SK-N-SH (cell line): Measurements from ENCODE around the gene ESRRG. TPM values are rescaled to one million over a fixed set of nuclear protein-coding genes. Genes with fewer than 3 reads are reported as not detected.

ENCODE experiments used
- CTCF ChIA-PET: fragments of 300-600, 350-600 bp; formaldehyde crosslinking; extraction: SDS; loops from one replicate; lab custom pipeline; 2021; lab: Yijun Ruan, JAX
- POLR2A ChIA-PET: fragments of 350-600 bp; sonication (Branson Sonifier 250); formaldehyde crosslinking; extraction: SDS; loops from one replicate; lab custom pipeline; 2020; ENCODE audit warnings: antibody characterized with exemption, inconsistent platforms; lab: Yijun Ruan, JAX
- DNase-seq: peaks from one replicate; pipeline ENCODE4 v3.0.0; 2012
- H2AFZ ChIP-seq: fragments of 200-600 bp; sonication (generic); 2 replicates; pipeline ENCODE4 v1.8.1; 2016; ENCODE audit warnings: antibody characterized with exemption, mild to moderate bottlenecking, low read depth
- H3F3A ChIP-seq: fragments of 200-600 bp; sonication (generic); replicated peaks from 2 replicates; pipeline ENCODE3; 2016; ENCODE audit warnings: antibody characterized with exemption, mild to moderate bottlenecking; ENCODE audit not compliant: insufficient read depth
- H3K27ac ChIP-seq, 2 experiments: fragments of 200-500 bp in 1 of 2; fragments of 200-600 bp in 1 of 2; sonication (Bioruptor generic) in 1 of 2; sonication (generic), shearing (Covaris generic) in 1 of 2; 2 replicates each; pipeline versions ENCODE4 v1.5.1 to v1.6.1; 2014 to 2016; ENCODE audit warnings: low read depth in 2 of 2, inconsistent platforms in 1 of 2, low read length in 1 of 2, mild to moderate bottlenecking in 1 of 2, mixed read lengths in 1 of 2
- H3K27me3 ChIP-seq: fragments of 200-600 bp; sonication (generic), shearing (Covaris generic); 2 replicates; pipeline ENCODE4 v1.6.1; 2016; ENCODE audit warnings: mixed run types; ENCODE audit not compliant: insufficient read depth
- H3K36me3 ChIP-seq, 2 experiments: fragments of 200-500 bp in 1 of 2; fragments of 200-600 bp in 1 of 2; sonication (Bioruptor generic) in 1 of 2; sonication (generic) in 1 of 2; replicated peaks in 1 of 2; 2 replicates each; pipeline versions ENCODE3 to v1.5.1; 2014 to 2016; ENCODE audit warnings: low read length in 1 of 2, mild to moderate bottlenecking in 1 of 2; ENCODE audit not compliant: insufficient read depth in 2 of 2, control insufficient read depth in 1 of 2
- H3K4me1 ChIP-seq, 2 experiments: fragments of 200-500 bp in 1 of 2; fragments of 200-600 bp in 1 of 2; sonication (Bioruptor generic) in 1 of 2; sonication (generic), shearing (Covaris generic) in 1 of 2; 2 replicates each; pipeline versions ENCODE4 v1.5.1 to v1.6.1; 2014 to 2016; ENCODE audit warnings: low read depth in 1 of 2, low read length in 1 of 2, mixed run types in 1 of 2; ENCODE audit not compliant: insufficient read depth in 2 of 2, control insufficient read depth in 1 of 2
- H3K4me2 ChIP-seq: fragments of 200-600 bp; sonication (generic), shearing (Covaris generic); 2 replicates; pipeline ENCODE4 v1.6.1; 2017; ENCODE audit warnings: mixed run types
- H3K4me3 ChIP-seq, 2 experiments: fragments of 200-500 bp in 1 of 2; fragments of 200-600 bp in 1 of 2; sonication (Bioruptor generic) in 1 of 2; sonication (generic), shearing (Covaris generic) in 1 of 2; 2 replicates each; pipeline versions ENCODE4 v1.5.1 to v1.8.1; 2014 to 2016; ENCODE audit warnings: low read depth in 2 of 2, inconsistent platforms in 1 of 2, low read length in 1 of 2, mild to moderate bottlenecking in 1 of 2, mixed read lengths in 1 of 2, moderate library complexity in 1 of 2
- H3K79me2 ChIP-seq: fragments of 200-600 bp; sonication (generic); 2 replicates; pipeline ENCODE4 v1.8.1; 2017; ENCODE audit warnings: mild to moderate bottlenecking; ENCODE audit not compliant: insufficient read depth
- H3K9ac ChIP-seq: fragments of 200-600 bp; sonication (generic); 2 replicates; pipeline ENCODE4 v1.6.1; 2017; ENCODE audit warnings: mixed run types
- H3K9me2 ChIP-seq: fragments of 200-600 bp; sonication (generic); 2 replicates; pipeline ENCODE4 v1.6.1; 2017; ENCODE audit warnings: mixed run types
- H3K9me3 ChIP-seq: fragments of 200-600 bp; sonication (generic); 2 replicates; pipeline ENCODE4 v1.6.1; 2017; ENCODE audit warnings: mixed run types, mild to moderate bottlenecking, moderate library complexity
- H4K20me1 ChIP-seq: fragments of 200-600 bp; sonication (generic); 2 replicates; pipeline ENCODE4 v1.6.1; 2017; ENCODE audit warnings: mild to moderate bottlenecking, mixed run types; ENCODE audit not compliant: insufficient read depth
- CHD2 ChIP-seq: fragments of 150-350 bp; IDR thresholded peaks from 2 replicates; pipeline ENCODE4 v1.6.1; 2018; ENCODE audit warnings: low read length; ENCODE audit not compliant: partially characterized antibody
- ELF1 ChIP-seq: IDR thresholded peaks from 2 replicates; pipeline ENCODE4 v1.4.0; 2012
- EP300 ChIP-seq, 2 experiments: IDR thresholded peaks; 2 replicates each; pipeline versions ENCODE4 v1.4.0 to v1.6.1; 2012; ENCODE audit warnings: borderline replicate concordance in 1 of 2, low read depth in 1 of 2, low read length in 1 of 2
- EZH2phosphoT487 ChIP-seq: fragments of 200-600 bp; sonication (generic); IDR thresholded peaks from 2 replicates; pipeline ENCODE4 v1.6.1; 2017; ENCODE audit warnings: low read depth, mixed run types, mild to moderate bottlenecking, antibody characterized with exemption, moderate library complexity, borderline replicate concordance
- FOSL2 ChIP-seq: IDR thresholded peaks from 2 replicates; pipeline ENCODE4 v1.4.0; 2012; ENCODE audit warnings: low read depth, mild to moderate bottlenecking, moderate library complexity, borderline replicate concordance
- FOXJ3 ChIP-seq: sonication (generic); formaldehyde crosslinking; IDR thresholded peaks from 2 replicates; pipeline ENCODE4 v1.5.1; 2020; ENCODE audit warnings: mild to moderate bottlenecking, missing genetic modification reagents
- FOXM1 ChIP-seq: IDR thresholded peaks from 2 replicates; pipeline ENCODE4 v1.4.0; 2012; ENCODE audit warnings: low read depth, mild to moderate bottlenecking
- GABPA ChIP-seq: IDR thresholded peaks from 2 replicates; pipeline ENCODE4 v1.4.0; 2012; ENCODE audit warnings: low read depth, mild to moderate bottlenecking
- MEF2A ChIP-seq: IDR thresholded peaks from 2 replicates; pipeline ENCODE4 v1.4.0; 2012; ENCODE audit warnings: low read depth, borderline replicate concordance
- MXI1 ChIP-seq: IDR thresholded peaks from 2 replicates; pipeline ENCODE4 v1.6.1; 2012; ENCODE audit warnings: mild to moderate bottlenecking, low read depth, low read length, improper control_type of control experiment
- NFIC ChIP-seq: IDR thresholded peaks from 2 replicates; pipeline ENCODE4 v1.4.0; 2012; ENCODE audit warnings: borderline replicate concordance
- NRF1 ChIP-seq: IDR thresholded peaks from 2 replicates; pipeline ENCODE4 v1.6.1; 2012; ENCODE audit warnings: low read depth, mild to moderate bottlenecking, low read length
- PBX3 ChIP-seq: IDR thresholded peaks from 2 replicates; pipeline ENCODE4; 2012
- POLR2AphosphoS5 ChIP-seq: IDR thresholded peaks from 2 replicates; pipeline ENCODE4 v1.6.1; 2012; ENCODE audit warnings: low read depth, low read length
- RCOR1 ChIP-seq: fragments of 150-350 bp; IDR thresholded peaks from 2 replicates; pipeline ENCODE4 v1.6.1; 2017; ENCODE audit warnings: antibody characterized with exemption, low read length
- RFX5 ChIP-seq: IDR thresholded peaks from 2 replicates; pipeline ENCODE4 v1.6.1; 2012; ENCODE audit warnings: mild to moderate bottlenecking, improper control_type of control experiment, low read length
- RXRA ChIP-seq: IDR thresholded peaks from 2 replicates; pipeline ENCODE4 v1.4.0; 2012; ENCODE audit warnings: low read depth, mild to moderate bottlenecking, borderline replicate concordance
- TAF1 ChIP-seq: IDR thresholded peaks from 2 replicates; pipeline ENCODE4 v1.6.1; 2012; ENCODE audit warnings: low read depth, mild to moderate bottlenecking, low read length, moderate library complexity, borderline replicate concordance
- TEAD4 ChIP-seq: IDR thresholded peaks from 2 replicates; pipeline ENCODE4 v1.4.0; 2012; ENCODE audit warnings: mild to moderate bottlenecking, borderline replicate concordance; ENCODE audit not compliant: insufficient read depth
- USF1 ChIP-seq: IDR thresholded peaks from 2 replicates; pipeline ENCODE4 v1.4.0; 2012; ENCODE audit warnings: low read depth, borderline replicate concordance
- YY1 ChIP-seq: IDR thresholded peaks from 2 replicates; pipeline ENCODE4 v1.4.0; 2012; ENCODE audit warnings: low read depth, mild to moderate bottlenecking
- WGBS: methylation state at CpG from one replicate; pipeline ENCODE4 v1.1.6; 2017; ENCODE audit warnings: low lambda C conversion rate; 5-methylcytosine and 5-hydroxymethylcytosine counted together
- polyA plus RNA-seq, 3 experiments: library from polyadenylated mRNA; depleted of rRNA; stranded (reverse); fragments of >200 nt; gene quantifications; 2 replicates each; pipeline ENCODE4 v1.2.3, GENCODE V29; 2012
- TF ChIP-seq, protein P1 (sequence below): IDR thresholded peaks from 2 replicates; pipeline ENCODE4 v1.4.0; 2012; ENCODE audit warnings: low read depth
- TF ChIP-seq, protein P2 (sequence below): fragments of 200-600 bp; sonication (generic); IDR thresholded peaks from 2 replicates; pipeline ENCODE4 v1.6.1; 2017; ENCODE audit warnings: antibody characterized with exemption, mild to moderate bottlenecking, moderate library complexity

The ESRRG gene
- polyA plus RNA-seq, 1 of the 3 experiments (the other 2 are of a cell fraction): 0.26 TPM

DNA sequence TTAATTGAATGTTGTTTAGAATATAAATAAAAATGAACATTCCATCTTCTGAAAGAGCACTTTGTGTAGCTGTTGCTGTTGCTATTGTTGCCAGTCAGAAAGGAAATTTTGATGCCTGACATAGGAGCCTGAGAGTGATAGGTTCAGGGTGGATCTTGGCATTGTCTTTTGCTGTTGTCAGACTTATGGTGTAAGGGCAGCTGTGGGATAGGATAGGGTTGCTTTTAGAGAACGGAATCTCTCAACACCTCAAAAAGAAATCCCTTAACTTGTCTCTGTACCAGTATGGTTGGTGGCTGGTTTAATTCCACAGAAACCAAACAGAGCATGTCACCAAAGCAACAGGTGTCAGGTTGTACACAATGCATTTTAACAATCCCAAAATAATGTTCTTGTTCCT, 62.7 kb downstream of the ESRRG start:
- Histone ChIP-seq H3K9ac (no peak overlapping the region), H3K4me2 (no peak overlapping the region), H3K79me2 (no peaks in the 10 kb centered on the region), H3K27me3 (no peaks in the 10 kb centered on the region), H3K27ac (no peak overlapping the region), H2AFZ (no peak overlapping the region), H4K20me1 (no peaks in the 10 kb centered on the region), H3K36me3 (no peaks in the 10 kb centered on the region), H3K4me3 (no peak overlapping the region), H3K4me1 (peaks cover 0 to 2% of the 10 kb centered on the region in 2 experiments; a peak in 2 of 4 replicates), H3F3A (no peaks in the 10 kb centered on the region), H3K9me2 (no peaks in the 10 kb centered on the region), H3K9me3 (no peaks in the 10 kb centered on the region)
- CTCF ChIA-PET: interaction anchor here (0.6 kb wide), 1 partner anchor 25 kb away, joined by 3 read pairs; no protein-coding TSS in a partner anchor
- no peak for DNase-seq
- POLR2A ChIA-PET: no interaction called here
- WGBS: 50% methylated on average over 1 of the region's 1 CpG
- TF ChIP-seq PBX3 (no peak), USF1 (no peak), CHD2 (no peak), TAF1 (no peak), YY1 (no peak), EP300 (IDR thresholded peaks at IDR 0.05; ENCODE audit: borderline replicate concordance in 1 of 2, low read depth in 1 of 2, low read length in 1 of 2) (no peak), RCOR1 (no peak), TEAD4 (no peak), EZH2phosphoT487 (no peak)
- TF ChIP-seq, protein P1, sequence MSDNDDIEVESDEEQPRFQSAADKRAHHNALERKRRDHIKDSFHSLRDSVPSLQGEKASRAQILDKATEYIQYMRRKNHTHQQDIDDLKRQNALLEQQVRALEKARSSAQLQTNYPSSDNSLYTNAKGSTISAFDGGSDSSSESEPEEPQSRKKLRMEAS: no peak

- H3K9ac ChIP-seq: no peak overlapping the region
- H3K27ac ChIP-seq: no peak overlapping the region
- DNase-seq: no peak
- peaks cover 0 to 2% of the 10 kb centered on the region in 2 experiments; a peak in 2 of 4 replicates for H3K4me1 ChIP-seq
- H3K9me2 ChIP-seq: no peaks in the 10 kb centered on the region
- no peaks in the 10 kb centered on the region for H3K27me3 ChIP-seq
- no peaks in the 10 kb centered on the region for H3K79me2 ChIP-seq
- H3K4me2 ChIP-seq: no peak overlapping the region
- ChIA-PET POLR2A (no interaction called here), CTCF (no interaction called here)
- TF ChIP-seq POLR2AphosphoS5: no peak
- TF ChIP-seq ELF1: no peak
- no peak for TF ChIP-seq FOSL2
- TF ChIP-seq RXRA: no peak
- TF ChIP-seq NFIC: no peak
- TF ChIP-seq FOXM1: no peak
- no peak for TF ChIP-seq RFX5
- TF ChIP-seq CHD2: no peak
- TF ChIP-seq TEAD4: no peak
- no peak for TF ChIP-seq MXI1
- TF ChIP-seq, protein P2, sequence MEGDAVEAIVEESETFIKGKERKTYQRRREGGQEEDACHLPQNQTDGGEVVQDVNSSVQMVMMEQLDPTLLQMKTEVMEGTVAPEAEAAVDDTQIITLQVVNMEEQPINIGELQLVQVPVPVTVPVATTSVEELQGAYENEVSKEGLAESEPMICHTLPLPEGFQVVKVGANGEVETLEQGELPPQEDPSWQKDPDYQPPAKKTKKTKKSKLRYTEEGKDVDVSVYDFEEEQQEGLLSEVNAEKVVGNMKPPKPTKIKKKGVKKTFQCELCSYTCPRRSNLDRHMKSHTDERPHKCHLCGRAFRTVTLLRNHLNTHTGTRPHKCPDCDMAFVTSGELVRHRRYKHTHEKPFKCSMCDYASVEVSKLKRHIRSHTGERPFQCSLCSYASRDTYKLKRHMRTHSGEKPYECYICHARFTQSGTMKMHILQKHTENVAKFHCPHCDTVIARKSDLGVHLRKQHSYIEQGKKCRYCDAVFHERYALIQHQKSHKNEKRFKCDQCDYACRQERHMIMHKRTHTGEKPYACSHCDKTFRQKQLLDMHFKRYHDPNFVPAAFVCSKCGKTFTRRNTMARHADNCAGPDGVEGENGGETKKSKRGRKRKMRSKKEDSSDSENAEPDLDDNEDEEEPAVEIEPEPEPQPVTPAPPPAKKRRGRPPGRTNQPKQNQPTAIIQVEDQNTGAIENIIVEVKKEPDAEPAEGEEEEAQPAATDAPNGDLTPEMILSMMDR: no peak
- no peak for TF ChIP-seq EP300 (IDR thresholded peaks at IDR 0.05; ENCODE audit: borderline replicate concordance in 1 of 2, low read depth in 1 of 2, low read length in 1 of 2)
- TF ChIP-seq YY1: no peak
- TF ChIP-seq, protein P1: no peak
- no peak for TF ChIP-seq NRF1
- no peak for TF ChIP-seq MEF2A
- no peak for TF ChIP-seq GABPA
- no peak for TF ChIP-seq FOXJ3 (CRISPR knock-in tag)
- no peaks in the 10 kb centered on the region for H3F3A ChIP-seq
- no peak overlapping the region for H3K4me3 ChIP-seq
- H3K36me3 ChIP-seq: no peaks in the 10 kb centered on the region
- H4K20me1 ChIP-seq: no peaks in the 10 kb centered on the region
- H3K9me3 ChIP-seq: no peaks in the 10 kb centered on the region
- WGBS: 70% methylated on average over 4 of the region's 4 CpGs
- H2AFZ ChIP-seq: no peak overlapping the region
Measured at GRCh38 chr1:216653001-216653400, 70.2 kb downstream of the ESRRG start.
